Hepatocyte (in vitro differentiated cells): ENCODE data around the gene OR4X2. TPM values are rescaled to one million over a fixed set of nuclear protein-coding genes. Genes with fewer than 3 reads are reported as not detected.
"Not testable (repeated sequence)": the region's sequence is repeated elsewhere in the genome, so short reads cannot be mapped to it uniquely, and the experiment has no call there.

Source experiments
- DNase-seq: peaks from one replicate; pipeline ENCODE4 v3.0.0-alpha.2; 2016; ENCODE audit warnings: low spot score
- H2AFZ ChIP-seq: fragments of 200-600 bp; sonication (generic); 2 replicates; pipeline ENCODE4 v1.6.0; 2016; ENCODE audit warnings: antibody characterized with exemption, mild to moderate bottlenecking
- H3K27ac ChIP-seq: fragments of 200-600 bp; sonication (generic); 2 replicates; pipeline ENCODE4 v1.5.1; 2016; ENCODE audit warnings: mild to moderate bottlenecking
- H3K27me3 ChIP-seq: fragments of 200-600 bp; sonication (generic); 2 replicates; pipeline ENCODE4 v1.6.1; 2016
- H3K36me3 ChIP-seq: fragments of 200-600 bp; sonication (generic); replicated peaks from 2 replicates; pipeline ENCODE4 v1.5.1; 2016; ENCODE audit warnings: low read depth; ENCODE audit not compliant: insufficient read depth
- H3K4me1 ChIP-seq: fragments of 200-600 bp; sonication (generic); 2 replicates; pipeline ENCODE4 v1.5.1; 2016; ENCODE audit warnings: mild to moderate bottlenecking, moderate library complexity; ENCODE audit not compliant: insufficient read depth
- H3K4me2 ChIP-seq: fragments of 200-600 bp; sonication (generic); 2 replicates; pipeline ENCODE4 v1.6.0; 2016
- H3K4me3 ChIP-seq: fragments of 200-600 bp; sonication (generic); 2 replicates; pipeline ENCODE4 v1.5.1; 2016; ENCODE audit warnings: mild to moderate bottlenecking
- H3K79me2 ChIP-seq: fragments of 200-600 bp; sonication (generic); 2 replicates; pipeline ENCODE4 v1.6.0; 2017; ENCODE audit warnings: mild to moderate bottlenecking
- H3K9me2 ChIP-seq: fragments of 200-600 bp; sonication (generic); replicated peaks from 2 replicates; pipeline ENCODE4 v1.6.0; 2017; ENCODE audit warnings: mild to moderate bottlenecking; ENCODE audit not compliant: insufficient read depth
- H3K9me3 ChIP-seq: fragments of 200-600 bp; sonication (generic); 2 replicates; pipeline ENCODE4 v1.5.1; 2016; ENCODE audit warnings: low read depth, mild to moderate bottlenecking
- H4K20me1 ChIP-seq: fragments of 200-600 bp; sonication (generic); 2 replicates; pipeline ENCODE4 v1.6.0; 2016; ENCODE audit warnings: mild to moderate bottlenecking; ENCODE audit not compliant: insufficient read depth, poor library complexity, severe bottlenecking
- CTCF ChIP-seq: fragments of 200-600 bp; sonication (generic); IDR thresholded peaks from 2 replicates; pipeline ENCODE4 v1.5.1; 2016; ENCODE audit warnings: antibody characterized with exemption, mild to moderate bottlenecking; ENCODE audit not compliant: poor library complexity
- EZH2 ChIP-seq: fragments of 200-600 bp; sonication (generic); IDR thresholded peaks from 2 replicates; pipeline ENCODE4 v1.6.1; 2016; ENCODE audit warnings: antibody characterized with exemption, mild to moderate bottlenecking, borderline replicate concordance
- EZH2phosphoT487 ChIP-seq: fragments of 200-600 bp; sonication (generic); IDR thresholded peaks from one replicate; pipeline ENCODE4 v1.6.1; 2018; ENCODE audit warnings: antibody characterized with exemption, mild to moderate bottlenecking, low read depth, moderate library complexity; ENCODE audit not compliant: unreplicated experiment, severe bottlenecking
- WGBS: methylation state at CpG from one replicate; pipeline ENCODE4 v1.1.6; 2016; ENCODE audit warnings: low lambda C conversion rate; ENCODE audit errors: missing lambda C conversion rate; 5-methylcytosine and 5-hydroxymethylcytosine counted together
- polyA plus RNA-seq: library from polyadenylated mRNA; unstranded; fragments of >200 nt; fragmentation: Nextera tagmentation; extraction: Ambion mirVana; gene quantifications from 2 replicates; pipeline ENCODE4 v1.2.1, GENCODE V29; 2016
- total RNA-seq: library from RNA; depleted of rRNA; stranded (reverse); fragments of >200 nt; gene quantifications from 2 replicates; pipeline ENCODE4 v1.2.3, GENCODE V29; 2014

The OR4X2 gene
- total and polyA plus RNA-seq, 2 experiments from 2014 or later, result not detected

DNA sequence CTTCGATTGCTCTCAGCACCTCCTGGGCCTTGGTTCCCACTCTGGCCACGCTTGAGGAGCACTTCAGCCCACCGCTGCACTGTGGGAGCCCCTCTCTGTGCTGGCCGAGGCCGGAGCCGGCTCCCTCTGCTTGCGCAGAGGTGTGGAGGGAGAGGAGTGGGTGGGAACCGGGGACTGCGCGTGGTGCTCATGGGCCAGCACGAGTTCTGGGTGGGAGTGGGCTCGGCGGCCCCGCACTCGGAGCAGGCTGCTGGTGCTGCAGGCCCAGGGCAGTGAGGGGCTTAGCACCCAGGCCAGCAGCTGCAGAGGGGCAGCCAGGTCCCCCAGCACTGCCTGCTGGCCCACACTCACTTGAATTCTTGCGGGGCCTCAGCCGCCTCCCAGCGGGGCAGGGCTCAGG is 16.1 kb upstream of the OR4X2 start:
- H3K9me2 ChIP-seq, result no peaks in the 10 kb centered on the region
- H3K4me2 ChIP-seq, result no peak overlapping the region
- no peak overlapping the region for H2AFZ ChIP-seq
- H3K4me3 ChIP-seq, result no peak overlapping the region
- H3K9me3 ChIP-seq, result no peaks in the 10 kb centered on the region
- H3K27me3 ChIP-seq, result no peaks in the 10 kb centered on the region
- WGBS, result 86% methylated on average over 14 of the region's 18 CpGs
- no peaks in the 10 kb centered on the region for H4K20me1 ChIP-seq
- TF ChIP-seq EZH2 (no peak), EZH2phosphoT487 (no peak), CTCF (no peak)
- DNase-seq, result no peak
- H3K79me2 ChIP-seq, result no peaks in the 10 kb centered on the region
- H3K4me1 ChIP-seq, result no peaks in the 10 kb centered on the region
- no peaks in the 10 kb centered on the region for H3K36me3 ChIP-seq
- H3K27ac ChIP-seq, result no peak overlapping the region

- H3K79me2 ChIP-seq, H3K36me3 ChIP-seq, DNase-seq, H3K4me2 ChIP-seq, H3K4me1 ChIP-seq, H3K9me3 ChIP-seq, H3K9me2 ChIP-seq, H2AFZ ChIP-seq, H3K4me3 ChIP-seq, H3K27me3 ChIP-seq, H4K20me1 ChIP-seq, H3K27ac ChIP-seq: not testable (repeated sequence)
- WGBS, result 83% methylated on average over 11 of the region's 11 CpGs
Observed at GRCh38 chr11:48230057-48230456, 14.8 kb upstream of the OR4X2 start.

DNA sequence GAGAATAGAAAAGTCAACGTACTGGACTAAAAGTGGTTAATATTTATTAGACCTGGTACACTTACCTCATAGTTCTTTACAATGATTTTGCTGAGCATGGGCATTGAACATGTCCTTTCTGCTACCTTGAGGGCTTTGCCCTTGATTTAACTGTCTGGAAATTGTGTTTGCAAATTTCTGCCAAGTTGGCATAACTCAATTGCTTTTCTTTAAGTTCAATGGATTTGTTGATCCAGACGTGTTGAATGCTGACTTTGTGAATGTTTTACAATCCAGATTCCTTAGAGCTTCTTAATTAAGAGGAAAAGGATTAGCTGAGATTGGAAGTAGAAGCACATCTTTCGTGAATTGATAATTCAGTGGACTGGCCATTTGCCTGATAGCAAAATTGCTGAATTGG is 7.2 kb upstream of the OR4X2 start:
- 50% methylated on average over 3 of the region's 3 CpGs for WGBS
- Histone ChIP-seq H3K4me2 (no peak overlapping the region), H3K27ac (no peak overlapping the region), H2AFZ (no peak overlapping the region), H3K9me3 (no peaks in the 10 kb centered on the region), H3K79me2 (no peaks in the 10 kb centered on the region), H4K20me1 (no peaks in the 10 kb centered on the region), H3K4me3 (no peak overlapping the region), H3K27me3 (no peaks in the 10 kb centered on the region), H3K36me3 (no peaks in the 10 kb centered on the region), H3K9me2 (no peaks in the 10 kb centered on the region), H3K4me1 (no peaks in the 10 kb centered on the region)
- no peak for TF ChIP-seq EZH2phosphoT487
- no peak for TF ChIP-seq EZH2
- no peak for TF ChIP-seq CTCF
- DNase-seq, result no peak

DNA sequence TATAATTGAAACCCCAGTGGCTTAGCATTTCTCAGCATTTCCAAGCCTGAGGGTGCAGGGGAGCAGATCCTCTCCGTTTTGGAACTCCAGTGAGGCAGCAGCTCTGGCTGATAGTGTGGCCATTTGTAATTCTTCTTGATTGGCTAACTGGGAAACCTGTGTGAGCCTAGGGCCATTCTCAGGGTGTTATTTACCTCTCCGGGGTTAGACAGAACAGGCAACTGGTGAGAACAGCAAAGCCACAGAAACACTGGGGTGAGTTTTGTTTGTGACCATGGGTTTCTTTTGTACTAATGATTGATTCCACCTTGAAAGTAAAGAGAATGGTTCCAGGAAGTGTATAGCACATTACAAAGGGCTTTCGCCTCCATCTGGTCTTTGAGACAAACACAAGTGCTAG is 2.4 kb upstream of the OR4X2 start:
- no peaks in the 10 kb centered on the region for H3K9me3 ChIP-seq
- no peak overlapping the region for H3K4me2 ChIP-seq
- no peaks in the 10 kb centered on the region for H3K4me1 ChIP-seq
- H3K27ac ChIP-seq, result no peak overlapping the region
- H3K4me3 ChIP-seq, result no peak overlapping the region
- WGBS, result 54% methylated on average over 3 of the region's 3 CpGs
- no peaks in the 10 kb centered on the region for H3K27me3 ChIP-seq
- H4K20me1 ChIP-seq, result no peaks in the 10 kb centered on the region
- no peak for DNase-seq
- H3K79me2 ChIP-seq, result no peaks in the 10 kb centered on the region
- no peak overlapping the region for H2AFZ ChIP-seq
- H3K36me3 ChIP-seq, result no peaks in the 10 kb centered on the region
- TF ChIP-seq EZH2 (no peak), EZH2phosphoT487 (no peak), CTCF (no peak)
- H3K9me2 ChIP-seq, result no peaks in the 10 kb centered on the region
